GM20431 (cell line): Measurements from ENCODE around the gene LRRC74A.
"Not testable (repeated sequence)": the region's sequence is repeated elsewhere in the genome, so short reads cannot be mapped to it uniquely, and the experiment has no call there.

Experiments
- in situ Hi-C: fragments of 300-500 bp; cut with MseI, MboI; formaldehyde crosslinking; loops from one replicate; pipeline ENCODE4 v1.15.0; 2020; ENCODE audit warnings: low sequenced_read_pairs; ENCODE audit not compliant: unreplicated experiment

LRRC74A gene

GRCh38 chr14:76882651-76883050 lies 56.4 kb downstream of the LRRC74A start:
- in situ Hi-C loops, result loop anchor here (10.0 kb wide), 1 partner anchor 192 kb away; no protein-coding TSS in a partner anchor

- in situ Hi-C loops, result loop anchor here (10.0 kb wide), 1 partner anchor 191 kb away; no protein-coding TSS in a partner anchor
Measured at GRCh38 chr14:76883447-76883846, 57.2 kb downstream of the LRRC74A start.

GRCh38 chr14:76884394-76884793 lies 58.2 kb downstream of the LRRC74A start:
- in situ Hi-C loops, result loop anchor here (10.0 kb wide), 1 partner anchor 190 kb away; no protein-coding TSS in a partner anchor

GRCh38 chr14:76884853-76885276 lies 58.7 kb downstream of the LRRC74A start:
- in situ Hi-C loops, result loop anchor here (10.0 kb wide), 1 partner anchor 190 kb away; no protein-coding TSS in a partner anchor

- in situ Hi-C loops, result loop anchor here (10.0 kb wide), 1 partner anchor 188 kb away; no protein-coding TSS in a partner anchor
Measured at GRCh38 chr14:76887191-76887590, 61.0 kb downstream of the LRRC74A start.

- in situ Hi-C loops, result no loop called here
Measured at GRCh38 chr14:76891391-76891790, 65.2 kb downstream of the LRRC74A start.

GRCh38 chr14:76894308-76894707 lies 68.1 kb downstream of the LRRC74A start:
- in situ Hi-C loops, result no loop called here

- in situ Hi-C loops, result not testable (repeated sequence)
Measured at GRCh38 chr14:76898006-76898405, 71.8 kb downstream of the LRRC74A start.

- in situ Hi-C loops, result no loop called here
Measured at GRCh38 chr14:76900682-76901081, 74.5 kb downstream of the LRRC74A start.

GRCh38 chr14:76901171-76902055 lies 75.2 kb downstream of the LRRC74A start:
- in situ Hi-C loops, result no loop called here

GRCh38 chr14:76902591-76902990 lies 76.4 kb downstream of the LRRC74A start:
- in situ Hi-C loops, result no loop called here

- in situ Hi-C loops, result no loop called here
Measured at GRCh38 chr14:76904100-76904739, 78.0 kb downstream of the LRRC74A start.

- in situ Hi-C loops, result no loop called here
Measured at GRCh38 chr14:76904740-76905569, 78.7 kb downstream of the LRRC74A start.

- in situ Hi-C loops, result no loop called here
Measured at GRCh38 chr14:76908834-76909233, 82.6 kb downstream of the LRRC74A start.

- in situ Hi-C loops, result no loop called here
Measured at GRCh38 chr14:76909266-76909665, 83.1 kb downstream of the LRRC74A start.

GRCh38 chr14:76910371-76910890 lies 84.2 kb downstream of the LRRC74A start:
- in situ Hi-C loops, result loop anchor here (10.0 kb wide), 1 partner anchor 144 kb away; no protein-coding TSS in a partner anchor

GRCh38 chr14:76911473-76911872 lies 85.3 kb downstream of the LRRC74A start:
- in situ Hi-C loops, result loop anchor here (10.0 kb wide), 1 partner anchor 143 kb away; no protein-coding TSS in a partner anchor

GRCh38 chr14:76914533-76915081 lies 88.4 kb downstream of the LRRC74A start:
- in situ Hi-C loops, result loop anchor here (10.0 kb wide), 1 partner anchor 140 kb away; no protein-coding TSS in a partner anchor

GRCh38 chr14:76916040-76916715 lies 90.0 kb downstream of the LRRC74A start:
- in situ Hi-C loops, result loop anchor here (10.0 kb wide), 1 partner anchor 139 kb away; no protein-coding TSS in a partner anchor
